Measurements from ENCODE around the gene ARHGEF3. TPM values are rescaled to one million over a fixed set of nuclear protein-coding genes. Genes with fewer than 3 reads are reported as not detected.
"Not testable (repeated sequence)": the region's sequence is repeated elsewhere in the genome, so short reads cannot be mapped to it uniquely, and the experiment has no call there.

Gene ARHGEF3
- polyA plus RNA-seq, 1 donor = 29.1 TPM

DNA sequence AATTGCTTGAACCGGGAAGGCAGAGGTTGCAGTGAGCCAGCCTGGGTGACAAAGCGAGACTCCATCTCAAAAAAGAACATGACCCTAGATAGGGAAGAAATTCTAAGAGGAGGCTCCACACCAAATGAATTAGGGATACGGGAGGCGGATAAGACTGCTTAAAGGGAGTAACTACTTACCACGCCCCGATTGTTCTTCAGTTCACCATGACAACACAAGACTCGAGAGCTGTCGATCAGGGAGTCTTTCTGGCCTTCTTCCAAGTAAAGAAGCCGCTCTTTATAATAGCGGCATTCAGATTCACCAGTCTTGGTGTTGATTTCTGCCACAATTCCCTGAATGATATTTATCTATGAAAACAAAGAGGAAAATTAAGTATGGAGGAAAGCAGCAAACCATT, 64.7 kb downstream of the ARHGEF3 start:
- no peak for DNase-seq (ENCODE audit: low read depth)

DNA sequence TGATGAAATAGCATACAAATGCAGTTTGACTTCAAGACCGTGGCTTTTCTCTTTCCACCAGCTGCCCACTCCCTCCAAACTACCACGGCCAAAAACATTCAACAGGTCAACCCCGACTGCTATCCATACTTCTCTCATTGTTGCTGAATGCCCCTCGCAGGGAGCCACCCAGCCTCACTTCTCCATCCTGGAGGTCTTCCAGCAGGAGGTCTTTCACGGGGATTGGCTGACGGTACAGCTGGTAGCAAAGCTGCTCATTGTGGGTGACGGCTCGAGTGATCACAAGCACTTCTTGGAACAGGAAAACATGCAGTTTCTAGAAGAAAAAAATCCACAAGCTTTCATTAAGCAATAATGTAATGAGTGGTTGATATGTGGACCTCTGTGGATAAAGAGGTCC, 69.6 kb downstream of the ARHGEF3 start:
- DNase-seq (ENCODE audit: low read depth) = no peak

DNA sequence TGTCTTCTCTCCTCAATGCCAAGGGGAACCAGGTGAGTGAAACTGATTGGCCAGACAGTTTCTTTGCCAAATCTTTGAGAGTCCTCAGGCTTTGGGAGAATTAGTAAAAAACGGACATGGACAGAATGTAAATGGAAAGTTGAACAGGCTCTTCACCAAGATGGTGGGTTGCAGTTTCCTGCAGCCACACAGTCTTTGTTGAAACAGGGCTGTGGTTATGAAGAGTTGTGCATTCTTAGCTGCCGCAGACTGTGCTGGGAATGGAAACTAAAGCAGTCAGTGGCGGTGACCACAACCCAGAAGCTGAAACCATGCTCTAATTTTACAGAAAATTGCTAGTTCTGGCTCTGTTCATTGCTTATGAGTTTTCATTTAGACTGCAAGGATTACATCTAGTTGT, 76.6 kb downstream of the ARHGEF3 start:
- no peak for DNase-seq (ENCODE audit: low read depth)

DNA sequence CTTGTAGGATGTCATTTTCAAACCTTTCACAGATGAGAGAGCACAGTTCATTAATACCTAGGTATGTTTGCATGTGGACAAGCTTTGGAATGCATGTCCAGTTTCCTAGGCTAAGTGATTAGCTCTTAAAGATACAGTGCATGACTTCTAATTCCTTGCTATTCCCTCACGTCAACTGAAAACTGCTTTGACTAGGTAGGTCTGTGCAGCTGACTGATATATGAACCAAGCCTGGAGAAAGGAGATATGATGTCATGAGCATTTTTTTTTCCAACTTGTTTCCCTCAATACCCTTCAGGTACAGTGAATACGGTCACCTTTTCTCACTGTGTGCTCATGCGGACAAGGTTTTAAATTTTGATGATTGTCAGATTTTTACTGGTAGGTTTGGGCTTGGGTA, 77.1 kb downstream of the ARHGEF3 start:
- DNase-seq (ENCODE audit: low read depth) = no peak

DNA sequence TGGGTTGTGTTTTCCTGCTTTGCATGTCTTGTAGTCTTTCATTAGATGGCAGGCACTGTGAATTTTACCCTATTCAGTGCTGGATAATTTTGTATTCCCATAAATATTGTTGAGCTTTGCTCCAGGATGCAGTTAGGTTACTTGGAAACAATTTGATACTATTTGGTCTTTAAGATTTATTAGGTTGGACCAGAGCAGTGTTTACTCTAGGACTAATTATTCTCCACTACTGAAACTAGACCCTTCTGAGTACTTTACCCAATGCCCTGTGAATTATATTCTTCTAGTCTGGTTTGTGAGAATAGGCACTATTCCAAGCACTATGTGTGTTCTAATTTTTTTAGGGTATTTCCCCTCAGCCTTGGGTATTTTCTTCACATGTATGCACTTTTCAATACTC, 80.9 kb downstream of the ARHGEF3 start:
- DNase-seq (ENCODE audit: low read depth) = no peak

DNA sequence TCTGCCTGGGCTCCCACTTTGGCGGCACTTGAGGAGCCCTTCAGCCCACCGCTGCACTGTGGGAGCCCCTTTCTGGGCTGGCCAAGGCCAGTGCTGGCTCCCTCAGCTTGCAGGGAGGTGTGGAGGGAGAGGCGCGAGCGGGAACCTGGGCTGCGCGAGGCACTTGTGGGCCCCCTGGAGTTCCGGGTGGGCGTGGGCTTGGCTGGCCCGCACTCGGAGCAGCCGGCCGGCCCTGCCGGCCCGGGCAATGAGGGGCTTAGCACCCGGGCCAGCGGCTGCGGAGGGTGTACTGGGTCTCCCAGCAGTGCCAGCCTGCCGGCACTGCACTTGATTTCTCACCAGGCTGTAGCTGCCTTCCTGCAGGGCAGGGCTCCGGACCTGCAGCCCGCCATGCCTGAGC, 82.9 kb downstream of the ARHGEF3 start:
- not testable (repeated sequence) for DNase-seq (ENCODE audit: low read depth)

DNA sequence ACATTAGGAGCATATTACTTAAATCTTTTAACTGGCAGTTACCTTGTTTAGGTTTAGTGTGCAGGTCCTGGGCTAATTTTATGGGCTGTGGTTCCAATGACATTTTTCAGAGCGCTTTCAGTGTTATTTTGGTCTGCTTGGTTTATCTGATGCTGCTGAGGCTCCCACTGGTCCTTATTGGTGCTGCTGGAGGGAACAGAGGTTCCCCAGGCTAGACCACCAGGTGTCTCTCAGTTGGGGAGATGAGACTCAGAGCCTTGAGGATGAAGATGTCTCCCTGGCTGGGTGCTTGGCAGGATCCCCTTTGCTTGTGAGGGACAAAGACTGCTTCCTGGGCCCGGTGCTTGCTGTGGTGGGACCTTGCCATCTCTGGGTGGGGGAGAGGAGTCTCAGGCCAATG, 90.4 kb downstream of the ARHGEF3 start:
- DNase-seq (ENCODE audit: low read depth) = no peak

DNA sequence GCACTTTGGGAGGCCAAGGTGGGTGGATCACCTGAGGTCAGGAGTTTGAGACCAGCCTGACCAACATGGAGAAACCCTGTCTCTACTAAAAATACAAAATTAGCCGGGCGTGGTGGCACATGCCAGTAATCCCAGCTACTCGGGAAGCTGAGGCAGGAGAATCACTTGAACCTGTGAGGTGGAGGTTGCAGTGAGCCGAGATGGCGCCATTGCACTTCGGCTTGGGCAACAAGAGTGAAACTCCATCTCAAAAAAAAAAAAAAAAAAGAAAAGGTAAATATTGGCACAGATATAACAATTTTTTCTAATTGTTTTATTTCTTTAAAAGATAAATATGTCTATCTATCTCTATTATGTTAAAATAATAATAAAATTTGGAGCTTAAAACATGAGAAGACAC, 94.3 kb downstream of the ARHGEF3 start:
- DNase-seq (ENCODE audit: low read depth) = not testable (repeated sequence)

DNA sequence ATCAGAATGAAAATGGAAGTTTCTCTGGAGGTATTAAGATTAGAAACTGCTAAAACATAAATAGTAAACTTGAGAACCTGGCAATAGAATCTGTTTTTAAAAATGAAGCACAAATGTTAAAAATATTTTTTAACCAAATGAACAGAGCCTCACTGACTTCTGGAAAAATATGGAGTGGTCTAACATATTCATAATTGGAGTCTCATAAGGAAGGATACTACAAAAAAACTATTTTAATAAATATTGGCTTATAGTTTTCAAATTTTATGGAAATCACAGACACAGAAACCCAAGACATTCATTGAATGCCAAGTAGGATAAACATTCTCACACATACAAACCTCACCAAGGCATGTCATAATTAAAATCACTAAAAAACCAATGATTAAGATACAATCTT, 95.1 kb downstream of the ARHGEF3 start:
- no peak for DNase-seq (ENCODE audit: low read depth)

DNA sequence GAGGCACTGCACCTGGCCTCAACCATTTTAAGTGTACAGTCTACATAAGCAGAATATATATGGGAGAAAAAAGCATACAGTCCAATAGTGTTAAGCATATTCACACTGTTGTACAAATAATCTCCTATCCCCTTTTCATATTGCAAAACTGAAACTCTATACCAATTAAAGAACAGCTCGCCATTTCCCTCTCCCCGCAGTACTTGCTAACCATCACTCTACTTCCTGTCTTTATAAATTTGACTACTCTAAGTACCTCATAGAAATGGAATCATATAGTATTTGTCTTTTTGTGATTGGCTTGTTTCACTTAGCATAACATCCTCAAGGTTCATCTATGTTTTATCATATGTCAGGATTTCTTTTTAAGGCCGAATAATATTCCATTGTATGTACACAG, 97.0 kb downstream of the ARHGEF3 start:
- no peak for DNase-seq (ENCODE audit: low read depth)

DNA sequence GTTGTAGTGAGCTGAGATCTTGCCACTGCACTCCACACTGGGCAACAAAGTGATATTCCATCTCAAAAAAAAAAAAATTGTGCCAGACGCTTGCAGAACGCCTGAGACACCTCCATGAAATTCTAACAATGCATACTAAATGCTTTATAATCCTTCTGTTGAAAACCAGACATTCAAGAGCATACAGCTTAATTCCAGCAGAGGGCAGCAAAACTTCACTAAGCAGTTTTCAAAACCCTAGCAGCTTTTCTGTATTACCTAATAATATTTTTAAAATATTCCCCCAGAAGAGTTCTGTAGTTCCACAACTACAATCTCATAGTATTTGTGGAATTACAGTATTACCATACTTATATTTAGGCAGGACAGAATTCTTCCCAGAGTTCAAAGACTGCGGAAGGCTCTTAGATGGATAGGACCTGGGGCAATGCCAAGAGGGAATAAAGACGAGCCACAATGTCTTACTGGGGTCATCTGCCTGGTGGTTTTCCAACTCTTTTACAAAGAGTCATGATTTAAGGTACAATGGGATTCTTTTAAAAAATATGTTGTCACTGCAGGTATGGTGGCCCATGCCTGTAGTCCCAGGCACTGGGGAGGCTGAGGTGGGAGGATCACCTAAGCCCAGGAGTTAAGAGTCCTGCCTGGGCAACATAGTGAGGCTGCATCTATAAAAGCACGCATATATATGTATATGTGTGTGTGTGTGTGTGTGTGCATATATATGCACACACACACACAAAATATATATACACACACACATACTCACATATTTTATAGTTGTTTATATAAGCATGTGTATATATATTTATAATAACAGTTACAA, 99.0 kb downstream of the ARHGEF3 start:
- DNase-seq (ENCODE audit: low read depth) = peak; percentile 74

DNA sequence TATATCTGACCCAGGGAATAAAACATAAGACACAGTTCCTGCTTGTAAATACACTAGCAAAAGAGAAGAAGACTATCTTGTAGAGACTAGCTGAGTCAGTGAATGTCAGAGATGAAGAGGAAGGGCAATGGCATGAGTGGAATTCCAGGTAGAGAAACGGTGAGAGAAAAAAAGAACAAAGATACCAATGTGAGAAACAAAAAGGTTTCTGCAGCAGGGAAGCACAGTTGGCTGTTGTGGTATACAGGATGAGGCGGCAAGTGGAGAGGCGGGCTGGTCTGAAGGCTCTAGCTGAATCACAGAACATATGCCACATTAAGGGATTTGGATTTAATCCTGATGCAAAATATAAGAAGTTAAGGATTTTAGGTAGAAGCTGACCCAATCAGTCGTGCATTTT, 101.6 kb downstream of the ARHGEF3 start:
- DNase-seq (ENCODE audit: low read depth) = no peak

DNA sequence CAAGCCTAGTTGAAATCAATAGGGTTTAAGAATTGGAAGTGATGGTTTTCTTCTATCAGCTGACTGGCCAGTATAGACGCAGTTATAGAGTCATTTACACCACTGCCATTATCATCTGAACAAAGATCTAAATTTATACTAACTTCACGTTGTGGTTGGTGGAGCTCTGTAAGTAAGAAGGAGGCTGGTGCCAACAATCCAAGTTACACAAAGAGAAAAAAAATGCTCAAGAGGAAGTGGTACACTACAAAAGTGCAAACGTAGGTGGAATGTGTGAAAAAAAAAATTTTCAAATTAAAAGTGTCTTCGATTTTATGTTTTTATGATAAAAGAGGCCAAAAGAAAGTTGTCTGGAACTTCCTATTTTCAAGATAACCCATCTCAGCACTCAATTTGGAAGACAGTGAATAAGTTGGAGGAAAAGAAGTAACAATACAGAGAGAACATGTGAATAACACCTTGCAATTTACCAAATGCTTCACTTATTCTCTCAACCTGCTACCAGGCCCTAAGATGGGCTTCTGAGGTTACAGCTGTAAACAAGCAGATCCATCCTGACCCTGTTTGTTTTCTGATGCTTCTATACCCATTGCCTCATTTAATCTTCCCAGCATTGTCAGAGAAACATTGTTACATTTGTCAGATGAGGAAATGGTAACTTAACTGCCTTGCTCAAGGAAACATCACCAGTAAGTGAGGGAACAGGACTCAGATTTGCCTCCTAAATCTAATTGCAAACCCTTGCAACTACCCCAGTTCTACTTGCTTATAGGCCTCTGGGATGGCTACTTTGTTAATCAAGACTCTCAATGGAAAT, 106.7 kb downstream of the ARHGEF3 start:
- no peak for DNase-seq (ENCODE audit: low read depth)

DNA sequence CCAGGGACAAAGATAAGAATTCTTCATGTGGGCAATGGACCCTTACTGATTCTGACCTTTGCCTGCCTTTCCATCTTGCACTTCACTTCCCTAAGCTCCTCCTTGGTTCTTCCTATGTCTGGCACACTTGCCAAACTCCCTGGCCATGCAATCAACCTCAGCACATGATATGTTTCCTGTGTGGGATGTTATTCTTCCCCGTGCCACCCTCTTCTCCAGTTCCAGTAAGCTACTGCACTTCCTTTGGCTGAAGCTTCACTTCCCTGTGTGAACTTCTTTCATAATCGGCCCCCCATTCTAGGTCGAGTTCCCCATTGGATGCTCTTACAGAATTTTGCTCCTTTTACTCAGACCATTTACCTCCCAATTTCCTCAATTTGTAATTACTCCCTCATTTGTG, 108.0 kb downstream of the ARHGEF3 start:
- no peak for DNase-seq (ENCODE audit: low read depth)

DNA sequence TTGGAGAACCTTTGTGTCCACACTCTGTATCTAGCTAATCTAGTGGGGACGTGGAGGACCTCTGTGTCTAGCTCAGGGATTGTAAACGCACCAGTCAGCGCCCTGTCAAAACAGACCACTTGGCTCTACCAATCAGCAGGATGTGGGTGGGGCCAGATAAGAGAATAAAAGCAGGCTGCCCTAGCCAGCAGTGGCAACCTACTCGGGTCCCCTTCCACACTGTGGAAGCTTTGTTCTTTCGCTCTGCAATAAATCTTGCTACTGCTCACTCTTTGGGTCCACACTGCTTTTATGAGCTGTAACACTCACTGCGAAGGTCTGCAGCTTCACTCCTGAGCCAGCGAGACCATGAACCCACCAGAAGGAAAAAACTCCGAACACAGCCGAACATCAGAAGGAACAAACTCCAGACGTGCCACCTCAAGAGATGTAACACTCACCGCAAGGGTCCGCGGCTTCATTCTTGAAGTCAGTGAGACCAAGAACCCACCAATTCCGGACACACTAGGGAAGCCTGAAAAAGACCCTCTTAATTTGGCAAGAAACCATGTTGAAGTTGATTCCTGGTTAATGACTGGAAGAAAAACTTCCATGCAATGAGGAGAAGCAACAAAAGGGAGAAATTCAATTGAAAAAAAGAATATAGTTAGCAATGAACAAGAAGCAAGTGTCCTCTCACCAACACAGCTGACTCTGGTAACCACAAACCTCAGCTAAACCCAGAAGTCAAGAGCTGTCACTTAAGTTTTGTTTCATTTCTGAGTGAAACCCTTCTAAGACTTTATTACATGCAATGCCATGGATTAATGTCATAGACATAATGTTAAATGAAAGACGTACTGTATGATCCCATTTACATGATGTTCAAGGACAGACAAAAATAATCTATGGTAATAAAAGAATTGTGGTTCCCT, 109.0 kb downstream of the ARHGEF3 start:
- not testable (repeated sequence) for DNase-seq (ENCODE audit: low read depth)

DNA sequence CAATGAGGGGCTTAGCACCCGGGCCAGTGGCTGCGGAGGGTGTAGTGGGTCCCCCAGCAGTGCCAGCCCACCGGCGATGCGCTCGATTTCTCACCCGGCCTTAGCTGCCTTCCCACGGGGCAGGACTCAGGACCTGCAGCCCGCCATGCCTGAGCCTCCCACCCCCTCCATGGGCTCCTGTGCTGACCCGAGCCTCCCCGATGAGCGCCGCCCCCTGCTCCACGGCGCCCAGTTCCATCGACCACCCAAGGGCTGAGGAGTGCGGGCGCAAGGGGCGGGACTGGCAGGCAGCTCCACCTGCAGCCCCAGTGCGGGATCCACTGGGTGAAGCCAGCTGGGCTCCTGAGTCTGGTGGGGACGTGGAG, 109.8 kb downstream of the ARHGEF3 start:
- not testable (repeated sequence) for DNase-seq (ENCODE audit: low read depth)

DNA sequence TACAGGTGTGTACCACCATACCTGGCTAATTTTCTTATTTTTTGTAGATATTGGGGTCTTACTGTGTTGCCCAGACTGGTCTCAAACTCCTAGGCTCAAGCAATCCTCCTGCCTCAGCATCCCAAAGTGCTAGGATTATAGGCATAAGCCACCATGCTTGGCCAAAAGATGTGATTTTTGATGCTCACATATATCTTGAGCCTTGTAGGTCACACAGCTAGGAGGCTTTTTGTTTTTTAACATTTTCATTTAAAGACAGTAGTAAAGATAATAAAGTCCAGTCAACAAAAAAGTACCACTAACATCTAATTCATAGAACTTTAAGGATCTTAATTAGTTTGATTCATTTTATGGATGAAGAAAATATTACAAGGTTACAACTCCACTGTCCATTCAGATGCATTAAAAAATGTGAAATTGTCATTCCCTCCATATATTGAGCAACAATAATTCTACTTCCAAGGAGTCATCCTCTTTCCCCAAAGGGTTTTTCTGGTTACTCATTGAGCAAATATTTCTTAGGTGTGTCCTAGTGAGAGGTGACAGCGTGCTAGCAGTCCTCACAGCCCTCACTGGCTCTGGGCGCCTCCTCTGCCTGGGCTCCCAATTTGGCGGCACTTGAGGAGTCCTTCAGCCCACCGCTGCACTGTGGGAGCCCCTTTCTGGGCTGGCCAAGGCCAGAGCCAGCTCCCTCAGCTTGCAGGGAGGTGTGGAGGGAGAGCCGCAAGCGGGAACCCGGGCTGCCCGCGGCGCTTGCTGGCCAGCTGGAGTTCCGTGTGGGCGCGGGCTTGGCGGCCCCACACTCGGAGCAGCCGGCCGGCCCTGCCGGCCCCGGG, 110.4 kb downstream of the ARHGEF3 start:
- DNase-seq (ENCODE audit: low read depth) = no peak

DNA sequence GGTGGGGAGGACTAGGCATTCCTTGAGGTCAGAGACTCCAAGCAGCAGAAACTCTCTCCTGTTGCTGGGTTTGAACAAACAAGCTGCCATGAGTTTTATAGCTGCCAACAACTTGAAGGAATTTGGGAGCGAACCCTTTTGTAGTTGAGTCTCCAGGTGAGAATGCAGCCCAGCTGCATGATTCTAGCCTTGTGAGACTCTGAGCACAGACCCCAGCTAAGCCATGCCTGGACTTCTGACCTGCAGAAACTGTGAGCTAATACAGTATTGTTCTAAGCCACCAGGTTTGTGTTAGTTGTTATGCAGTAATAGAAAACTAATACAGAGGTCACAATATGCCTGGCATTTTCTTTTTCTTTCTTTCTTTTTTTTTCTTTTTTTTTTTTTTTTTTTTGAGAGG, 112.4 kb downstream of the ARHGEF3 start:
- no peak for DNase-seq (ENCODE audit: low read depth)

DNA sequence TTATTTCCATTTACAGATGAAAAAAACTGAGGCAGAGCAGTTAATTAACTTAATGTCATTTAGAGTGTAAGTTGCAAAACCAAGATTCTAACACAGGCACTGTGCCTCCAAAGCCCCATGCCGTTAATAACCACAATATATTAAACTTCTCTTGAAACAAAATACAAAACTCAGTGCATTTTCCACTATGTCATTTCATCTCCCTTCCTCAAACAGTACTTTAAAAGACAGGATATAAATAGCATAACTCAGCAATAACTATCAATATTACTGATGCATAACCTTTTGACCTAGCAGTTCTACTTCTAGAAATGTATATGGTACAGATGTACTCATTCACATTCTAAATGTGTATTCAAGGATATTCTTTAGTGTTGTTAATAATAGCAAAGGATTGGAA, 113.6 kb downstream of the ARHGEF3 start:
- DNase-seq (ENCODE audit: low read depth) = no peak

DNA sequence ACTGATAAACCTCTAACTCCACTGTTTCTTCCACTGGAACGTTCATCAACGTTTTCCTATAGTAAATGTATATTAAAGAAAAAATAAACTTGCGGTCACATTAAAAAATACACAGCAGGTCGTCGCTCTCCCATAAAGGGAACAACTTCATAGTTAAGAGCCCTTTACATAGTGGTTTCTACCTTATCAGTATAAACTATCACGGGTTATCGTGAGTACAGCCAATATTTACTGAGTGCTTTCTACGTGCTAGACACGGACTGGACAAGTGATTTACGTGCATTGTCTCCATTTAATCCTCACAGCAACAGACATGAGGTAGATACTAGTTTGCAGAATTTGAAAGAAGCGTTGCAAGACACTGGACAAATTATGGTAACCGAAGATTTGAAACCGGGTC, 117.7 kb downstream of the ARHGEF3 start:
- no peak for DNase-seq (ENCODE audit: low read depth)

DNA sequence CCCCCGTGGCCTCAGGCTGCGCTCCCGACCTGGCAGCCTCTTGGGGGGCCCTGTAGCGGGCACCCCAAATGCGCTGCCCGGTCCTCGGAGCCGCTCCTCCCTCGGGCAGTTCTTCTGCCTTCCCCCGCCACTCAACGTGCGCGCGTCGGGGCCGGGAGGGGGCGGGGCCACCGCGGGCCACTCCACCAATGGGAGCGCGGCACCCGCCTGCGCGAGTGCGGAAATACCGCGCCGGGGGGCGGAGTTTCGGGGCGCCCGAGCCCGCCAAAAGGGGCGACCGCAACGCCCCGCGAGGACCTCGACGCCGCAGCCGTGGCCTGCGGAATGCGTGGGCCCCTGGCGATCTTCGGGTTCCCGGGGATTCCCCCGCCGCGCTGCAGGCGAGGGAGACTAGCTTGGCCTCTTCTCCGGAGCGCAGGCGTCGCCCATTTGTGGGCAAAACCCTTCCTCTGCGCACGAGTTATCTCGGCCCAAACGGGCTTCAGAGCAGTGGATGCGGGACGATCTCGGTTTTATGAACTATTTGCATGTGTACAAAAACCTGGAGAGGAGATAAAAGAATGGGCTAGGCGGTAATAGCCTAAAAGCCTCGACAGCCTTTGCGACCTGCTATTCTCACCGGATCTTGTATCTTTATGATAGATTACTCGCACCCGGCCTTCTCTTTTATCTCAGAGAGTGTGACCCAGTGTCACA, 118.5 kb downstream of the ARHGEF3 start, which contains the start of gene TASOR:
Gene TASOR (minus strand): TSS at position 144 of the 696 bp plus-strand sequence. CDS start 259 bp downstream, outside the sequence.
- no peak for DNase-seq (ENCODE audit: low read depth)
